Measurements from ENCODE around the gene PPP1CB. TPM values are rescaled to one million over a fixed set of nuclear protein-coding genes. Genes with fewer than 3 reads are reported as not detected.
A peak's percentile ranks its signal among the peaks of the same experiment; 100 is the strongest.

Gene PPP1CB
- polyA plus RNA-seq, 1 of the 3 experiments (the other 2 are of a cell fraction) = 24.7 TPM

DNA sequence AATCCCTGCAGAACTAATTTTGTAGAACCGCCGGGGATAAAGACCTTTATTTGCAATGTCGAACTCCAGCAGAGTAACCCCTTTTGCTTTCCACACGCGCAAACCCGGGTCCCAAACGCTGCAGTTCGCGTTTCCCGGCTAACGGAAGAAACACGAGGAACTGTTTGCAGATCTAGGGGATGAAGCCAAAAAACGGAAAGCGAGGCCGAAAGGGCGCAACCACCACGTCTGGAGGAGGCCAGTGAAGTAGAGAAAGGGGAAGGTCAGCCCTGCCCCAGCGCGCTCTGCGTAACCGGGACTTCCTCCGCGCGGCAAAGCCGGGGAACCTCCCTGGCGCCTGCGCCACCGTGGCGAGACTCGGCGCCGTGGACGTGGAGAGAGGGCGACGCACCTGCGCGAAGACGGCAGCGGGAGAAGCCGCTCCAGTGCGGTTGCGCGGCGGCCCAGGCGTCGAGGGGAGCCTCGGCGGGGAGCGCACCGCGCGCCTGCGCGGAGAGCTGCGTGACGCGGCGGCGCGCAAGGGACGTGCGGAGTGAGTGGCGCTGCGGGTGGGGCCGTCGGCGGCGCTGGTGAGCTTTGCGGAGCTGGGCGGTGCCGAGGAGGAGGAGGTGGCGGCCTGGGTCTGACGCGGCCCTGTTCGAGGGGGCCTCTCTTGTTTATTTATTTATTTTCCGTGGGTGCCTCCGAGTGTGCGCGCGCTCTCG, at the start of gene PPP1CB (continued):
- TF ChIP-seq, protein P1, sequence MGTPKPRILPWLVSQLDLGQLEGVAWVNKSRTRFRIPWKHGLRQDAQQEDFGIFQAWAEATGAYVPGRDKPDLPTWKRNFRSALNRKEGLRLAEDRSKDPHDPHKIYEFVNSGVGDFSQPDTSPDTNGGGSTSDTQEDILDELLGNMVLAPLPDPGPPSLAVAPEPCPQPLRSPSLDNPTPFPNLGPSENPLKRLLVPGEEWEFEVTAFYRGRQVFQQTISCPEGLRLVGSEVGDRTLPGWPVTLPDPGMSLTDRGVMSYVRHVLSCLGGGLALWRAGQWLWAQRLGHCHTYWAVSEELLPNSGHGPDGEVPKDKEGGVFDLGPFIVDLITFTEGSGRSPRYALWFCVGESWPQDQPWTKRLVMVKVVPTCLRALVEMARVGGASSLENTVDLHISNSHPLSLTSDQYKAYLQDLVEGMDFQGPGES (IDR thresholded peaks at IDR 0.05; ENCODE audit: low read depth, low read length) = no peak
- TF ChIP-seq SMC3 (IDR thresholded peaks at IDR 0.05; ENCODE audit: low read depth, low read length) = peak; percentile 28

DNA sequence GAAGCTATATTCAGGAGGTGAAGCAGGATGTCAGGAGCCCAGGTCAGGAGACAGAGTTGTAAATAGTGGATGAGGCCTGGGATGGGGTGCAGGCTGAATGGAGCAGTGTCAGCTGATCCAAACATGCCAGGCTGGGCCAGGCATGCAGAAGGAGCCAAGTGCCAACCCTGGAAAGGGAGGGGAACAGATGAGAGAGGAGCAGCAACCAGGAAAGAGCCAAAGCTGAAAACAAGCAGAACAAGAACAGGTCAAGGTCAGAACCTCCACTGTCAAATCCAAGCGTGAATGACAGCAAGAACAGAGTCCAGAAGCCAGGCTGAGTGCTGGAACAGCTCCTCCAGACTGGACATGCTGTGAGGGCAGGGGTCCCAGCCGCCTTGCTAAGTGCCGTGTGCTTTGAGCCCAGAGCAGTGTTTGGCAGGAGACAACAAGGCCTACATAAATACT, 49.2 kb upstream of the PPP1CB start:
- no peak for TF ChIP-seq POLR2AphosphoS5 (IDR thresholded peaks at IDR 0.05; ENCODE audit: low read depth, low read length)
- TF ChIP-seq CHD2 (IDR thresholded peaks at IDR 0.05; ENCODE audit: low read length, partially characterized antibody) = no peak
- TF ChIP-seq FOXJ3 (CRISPR knock-in tag; IDR thresholded peaks at IDR 0.05) = no peak
- no peak for TF ChIP-seq EZH2phosphoT487 (IDR thresholded peaks at IDR 0.05; ENCODE audit: borderline replicate concordance, low read depth)
- no peak for TF ChIP-seq TEAD4 (IDR thresholded peaks at IDR 0.05; ENCODE audit: borderline replicate concordance, insufficient read depth)
- TF ChIP-seq MXI1 (IDR thresholded peaks at IDR 0.05; ENCODE audit: low read depth, low read length) = no peak
- TF ChIP-seq, protein P2, sequence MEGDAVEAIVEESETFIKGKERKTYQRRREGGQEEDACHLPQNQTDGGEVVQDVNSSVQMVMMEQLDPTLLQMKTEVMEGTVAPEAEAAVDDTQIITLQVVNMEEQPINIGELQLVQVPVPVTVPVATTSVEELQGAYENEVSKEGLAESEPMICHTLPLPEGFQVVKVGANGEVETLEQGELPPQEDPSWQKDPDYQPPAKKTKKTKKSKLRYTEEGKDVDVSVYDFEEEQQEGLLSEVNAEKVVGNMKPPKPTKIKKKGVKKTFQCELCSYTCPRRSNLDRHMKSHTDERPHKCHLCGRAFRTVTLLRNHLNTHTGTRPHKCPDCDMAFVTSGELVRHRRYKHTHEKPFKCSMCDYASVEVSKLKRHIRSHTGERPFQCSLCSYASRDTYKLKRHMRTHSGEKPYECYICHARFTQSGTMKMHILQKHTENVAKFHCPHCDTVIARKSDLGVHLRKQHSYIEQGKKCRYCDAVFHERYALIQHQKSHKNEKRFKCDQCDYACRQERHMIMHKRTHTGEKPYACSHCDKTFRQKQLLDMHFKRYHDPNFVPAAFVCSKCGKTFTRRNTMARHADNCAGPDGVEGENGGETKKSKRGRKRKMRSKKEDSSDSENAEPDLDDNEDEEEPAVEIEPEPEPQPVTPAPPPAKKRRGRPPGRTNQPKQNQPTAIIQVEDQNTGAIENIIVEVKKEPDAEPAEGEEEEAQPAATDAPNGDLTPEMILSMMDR (IDR thresholded peaks at IDR 0.05) = no peak
- TF ChIP-seq MAX (IDR thresholded peaks at IDR 0.05; ENCODE audit: low read depth) = no peak
- no peak for TF ChIP-seq NRF1 (IDR thresholded peaks at IDR 0.05; ENCODE audit: low read depth, low read length)
- no peak for TF ChIP-seq JUND (IDR thresholded peaks at IDR 0.05)
- TF ChIP-seq FOXM1 (IDR thresholded peaks at IDR 0.05; ENCODE audit: low read depth) = no peak
- TF ChIP-seq, protein P3, sequence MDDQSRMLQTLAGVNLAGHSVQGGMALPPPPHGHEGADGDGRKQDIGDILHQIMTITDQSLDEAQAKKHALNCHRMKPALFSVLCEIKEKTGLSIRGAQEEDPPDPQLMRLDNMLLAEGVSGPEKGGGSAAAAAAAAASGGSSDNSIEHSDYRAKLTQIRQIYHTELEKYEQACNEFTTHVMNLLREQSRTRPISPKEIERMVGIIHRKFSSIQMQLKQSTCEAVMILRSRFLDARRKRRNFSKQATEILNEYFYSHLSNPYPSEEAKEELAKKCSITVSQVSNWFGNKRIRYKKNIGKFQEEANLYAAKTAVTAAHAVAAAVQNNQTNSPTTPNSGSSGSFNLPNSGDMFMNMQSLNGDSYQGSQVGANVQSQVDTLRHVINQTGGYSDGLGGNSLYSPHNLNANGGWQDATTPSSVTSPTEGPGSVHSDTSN (IDR thresholded peaks at IDR 0.05) = no peak
- TF ChIP-seq TAF1 (IDR thresholded peaks at IDR 0.05; ENCODE audit: borderline replicate concordance, low read depth, low read length) = no peak
- TF ChIP-seq, protein P4, sequence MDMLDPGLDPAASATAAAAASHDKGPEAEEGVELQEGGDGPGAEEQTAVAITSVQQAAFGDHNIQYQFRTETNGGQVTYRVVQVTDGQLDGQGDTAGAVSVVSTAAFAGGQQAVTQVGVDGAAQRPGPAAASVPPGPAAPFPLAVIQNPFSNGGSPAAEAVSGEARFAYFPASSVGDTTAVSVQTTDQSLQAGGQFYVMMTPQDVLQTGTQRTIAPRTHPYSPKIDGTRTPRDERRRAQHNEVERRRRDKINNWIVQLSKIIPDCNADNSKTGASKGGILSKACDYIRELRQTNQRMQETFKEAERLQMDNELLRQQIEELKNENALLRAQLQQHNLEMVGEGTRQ (IDR thresholded peaks at IDR 0.05; ENCODE audit: borderline replicate concordance, low read depth, low read length) = no peak
- no peak for TF ChIP-seq SMC3 (IDR thresholded peaks at IDR 0.05; ENCODE audit: low read depth, low read length)
- peaks cover 0 to 3% of the 10 kb centered on the region in 2 experiments; a peak in 1 of 4 replicates for H3K4me1 ChIP-seq (ENCODE audit: control insufficient read depth in 1 of 2, insufficient read depth in 2 of 2, low read depth in 1 of 2, low read length in 1 of 2)
- no peak for DNase-seq
- CTCF ChIA-PET = interaction anchor here (1.1 kb wide), 1 partner anchor 37 kb away, joined by 3 read pairs; no protein-coding TSS in a partner anchor
- 86% methylated on average over 3 of the region's 3 CpGs for WGBS (ENCODE audit: low lambda C conversion rate)
- H3K27ac ChIP-seq (ENCODE audit: low read depth in 2 of 2, low read length in 1 of 2) = no peak overlapping the region
- no peaks in the 10 kb centered on the region for H3K79me2 ChIP-seq (ENCODE audit: insufficient read depth)
- H3F3A ChIP-seq (replicated peaks; ENCODE audit: insufficient read depth) = no peaks in the 10 kb centered on the region
- POLR2A ChIA-PET = no interaction called here
- no peak overlapping the region for H3K9ac ChIP-seq
- no peak overlapping the region for H2AFZ ChIP-seq (ENCODE audit: low read depth)
- H3K27me3 ChIP-seq (ENCODE audit: insufficient read depth) = no peaks in the 10 kb centered on the region
- no peaks in the 10 kb centered on the region for H4K20me1 ChIP-seq (ENCODE audit: insufficient read depth)
- no peak overlapping the region for H3K4me3 ChIP-seq (ENCODE audit: low read depth in 2 of 2, low read length in 1 of 2)
- no peaks in the 10 kb centered on the region for H3K9me2 ChIP-seq
- no peaks in the 10 kb centered on the region for H3K36me3 ChIP-seq (replicated peaks in 1 of 2; ENCODE audit: control insufficient read depth in 1 of 2, insufficient read depth in 2 of 2, low read length in 1 of 2)
- no peaks in the 10 kb centered on the region for H3K9me3 ChIP-seq
- no peak overlapping the region for H3K4me2 ChIP-seq

Measured in SK-N-SH (cell line).